Measurements from ENCODE around the gene KCNMA1. TPM values are rescaled to one million over a fixed set of nuclear protein-coding genes. Genes with fewer than 3 reads are reported as not detected.

Gene KCNMA1
- polyA plus RNA-seq, 1 donor from 2014 or later = 60.8 TPM

DNA sequence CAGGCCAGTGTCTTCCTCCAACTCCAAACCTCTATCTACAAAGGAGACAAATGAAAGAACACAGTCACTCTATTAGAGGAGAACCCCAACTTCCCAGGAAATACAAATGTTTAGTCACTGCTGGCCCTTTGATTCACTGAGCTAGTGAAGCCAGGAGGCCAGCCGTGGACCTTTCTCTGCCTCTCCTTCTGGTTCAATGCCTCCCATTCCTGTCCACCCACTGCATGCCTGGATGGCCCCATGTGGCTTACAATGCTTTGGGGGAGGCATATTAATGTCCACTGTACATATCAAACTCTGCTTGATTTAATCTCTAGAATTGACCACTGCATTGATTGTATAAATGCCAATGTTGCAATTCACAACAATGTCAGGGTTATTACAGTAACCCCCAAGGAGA is 687.3 kb downstream of the KCNMA1 start:
- no peak overlapping the region for H3K9ac ChIP-seq (ENCODE audit: low read length)
- no peak overlapping the region for H2AFZ ChIP-seq (ENCODE audit: low read depth, low read length)
- H3K9me3 ChIP-seq (ENCODE audit: low read length) = no peaks in the 10 kb centered on the region
- H3K9me2 ChIP-seq (ENCODE audit: insufficient read depth, low read length) = no peaks in the 10 kb centered on the region
- H4K20me1 ChIP-seq (ENCODE audit: insufficient read depth) = no peaks in the 10 kb centered on the region
- no peaks in the 10 kb centered on the region for H3K79me2 ChIP-seq (replicated peaks; ENCODE audit: insufficient read depth, low read length)
- no peak overlapping the region for H3K27ac ChIP-seq (ENCODE audit: low read length)
- H3F3A ChIP-seq (ENCODE audit: insufficient read depth, low read length, poor library complexity, severe bottlenecking) = peaks cover 4% of the 10 kb centered on the region
- H3K4me3 ChIP-seq (ENCODE audit: low read length) = no peak overlapping the region
- H3K36me3 ChIP-seq (ENCODE audit: insufficient read depth, low read length) = peaks cover 12% of the 10 kb centered on the region
- no peaks in the 10 kb centered on the region for H3K27me3 ChIP-seq (ENCODE audit: insufficient read depth, low read depth, low read length)
- TF ChIP-seq RAD21 (conservative IDR thresholded peaks at IDR 0.05) = no peak
- TF ChIP-seq, protein P1, sequence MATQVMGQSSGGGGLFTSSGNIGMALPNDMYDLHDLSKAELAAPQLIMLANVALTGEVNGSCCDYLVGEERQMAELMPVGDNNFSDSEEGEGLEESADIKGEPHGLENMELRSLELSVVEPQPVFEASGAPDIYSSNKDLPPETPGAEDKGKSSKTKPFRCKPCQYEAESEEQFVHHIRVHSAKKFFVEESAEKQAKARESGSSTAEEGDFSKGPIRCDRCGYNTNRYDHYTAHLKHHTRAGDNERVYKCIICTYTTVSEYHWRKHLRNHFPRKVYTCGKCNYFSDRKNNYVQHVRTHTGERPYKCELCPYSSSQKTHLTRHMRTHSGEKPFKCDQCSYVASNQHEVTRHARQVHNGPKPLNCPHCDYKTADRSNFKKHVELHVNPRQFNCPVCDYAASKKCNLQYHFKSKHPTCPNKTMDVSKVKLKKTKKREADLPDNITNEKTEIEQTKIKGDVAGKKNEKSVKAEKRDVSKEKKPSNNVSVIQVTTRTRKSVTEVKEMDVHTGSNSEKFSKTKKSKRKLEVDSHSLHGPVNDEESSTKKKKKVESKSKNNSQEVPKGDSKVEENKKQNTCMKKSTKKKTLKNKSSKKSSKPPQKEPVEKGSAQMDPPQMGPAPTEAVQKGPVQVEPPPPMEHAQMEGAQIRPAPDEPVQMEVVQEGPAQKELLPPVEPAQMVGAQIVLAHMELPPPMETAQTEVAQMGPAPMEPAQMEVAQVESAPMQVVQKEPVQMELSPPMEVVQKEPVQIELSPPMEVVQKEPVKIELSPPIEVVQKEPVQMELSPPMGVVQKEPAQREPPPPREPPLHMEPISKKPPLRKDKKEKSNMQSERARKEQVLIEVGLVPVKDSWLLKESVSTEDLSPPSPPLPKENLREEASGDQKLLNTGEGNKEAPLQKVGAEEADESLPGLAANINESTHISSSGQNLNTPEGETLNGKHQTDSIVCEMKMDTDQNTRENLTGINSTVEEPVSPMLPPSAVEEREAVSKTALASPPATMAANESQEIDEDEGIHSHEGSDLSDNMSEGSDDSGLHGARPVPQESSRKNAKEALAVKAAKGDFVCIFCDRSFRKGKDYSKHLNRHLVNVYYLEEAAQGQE (IDR thresholded peaks at IDR 0.05; ENCODE audit: borderline replicate concordance) = no peak
- TF ChIP-seq MXI1 (conservative IDR thresholded peaks at IDR 0.05; ENCODE audit: poor library complexity, severe bottlenecking) = no peak
- TF ChIP-seq EZH2 (IDR thresholded peaks at IDR 0.05; ENCODE audit: borderline replicate concordance, insufficient read depth, low read length, poor library complexity, severe bottlenecking) = no peak
- TF ChIP-seq SMC3 (conservative IDR thresholded peaks at IDR 0.05; ENCODE audit: poor library complexity) = no peak
- no peak for TF ChIP-seq EP300 (conservative IDR thresholded peaks at IDR 0.05; ENCODE audit: poor library complexity, severe bottlenecking)
- TF ChIP-seq, protein P2, sequence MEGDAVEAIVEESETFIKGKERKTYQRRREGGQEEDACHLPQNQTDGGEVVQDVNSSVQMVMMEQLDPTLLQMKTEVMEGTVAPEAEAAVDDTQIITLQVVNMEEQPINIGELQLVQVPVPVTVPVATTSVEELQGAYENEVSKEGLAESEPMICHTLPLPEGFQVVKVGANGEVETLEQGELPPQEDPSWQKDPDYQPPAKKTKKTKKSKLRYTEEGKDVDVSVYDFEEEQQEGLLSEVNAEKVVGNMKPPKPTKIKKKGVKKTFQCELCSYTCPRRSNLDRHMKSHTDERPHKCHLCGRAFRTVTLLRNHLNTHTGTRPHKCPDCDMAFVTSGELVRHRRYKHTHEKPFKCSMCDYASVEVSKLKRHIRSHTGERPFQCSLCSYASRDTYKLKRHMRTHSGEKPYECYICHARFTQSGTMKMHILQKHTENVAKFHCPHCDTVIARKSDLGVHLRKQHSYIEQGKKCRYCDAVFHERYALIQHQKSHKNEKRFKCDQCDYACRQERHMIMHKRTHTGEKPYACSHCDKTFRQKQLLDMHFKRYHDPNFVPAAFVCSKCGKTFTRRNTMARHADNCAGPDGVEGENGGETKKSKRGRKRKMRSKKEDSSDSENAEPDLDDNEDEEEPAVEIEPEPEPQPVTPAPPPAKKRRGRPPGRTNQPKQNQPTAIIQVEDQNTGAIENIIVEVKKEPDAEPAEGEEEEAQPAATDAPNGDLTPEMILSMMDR (IDR thresholded peaks at IDR 0.05; ENCODE audit: poor library complexity, severe bottlenecking) = no peak
- no peak for TF ChIP-seq TAF1 (IDR thresholded peaks at IDR 0.05; ENCODE audit: low read depth)
- no peak for TF ChIP-seq POLR2AphosphoS5 (IDR thresholded peaks at IDR 0.05)
- no peak overlapping the region for H3K4me2 ChIP-seq (ENCODE audit: low read length)

DNA sequence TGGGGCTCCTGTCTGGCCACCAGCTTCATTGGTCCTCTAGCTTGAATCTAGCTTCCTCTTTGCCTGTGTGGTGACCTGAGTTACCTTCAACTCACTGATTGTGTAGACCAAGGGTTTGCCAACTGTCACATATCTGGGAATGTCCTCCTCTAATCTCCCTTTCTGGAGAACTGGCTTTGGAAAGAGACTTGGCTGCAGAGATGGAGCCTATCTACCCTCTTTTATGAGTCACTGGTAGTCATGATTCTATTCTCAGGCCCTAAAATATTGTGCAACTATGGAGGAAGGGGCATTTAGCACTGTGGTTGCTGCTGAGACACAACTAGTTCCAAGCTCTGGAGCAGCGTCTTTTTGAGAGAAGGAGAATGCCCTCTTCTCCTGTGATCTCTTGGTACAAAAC is 691.3 kb downstream of the KCNMA1 start:
- no peaks in the 10 kb centered on the region for H3K9me2 ChIP-seq (ENCODE audit: insufficient read depth, low read length)
- H3K36me3 ChIP-seq (ENCODE audit: insufficient read depth, low read length) = peaks cover 12% of the 10 kb centered on the region
- TF ChIP-seq, protein P1 (IDR thresholded peaks at IDR 0.05; ENCODE audit: borderline replicate concordance) = no peak
- TF ChIP-seq RAD21 (conservative IDR thresholded peaks at IDR 0.05) (no peak), MXI1 (conservative IDR thresholded peaks at IDR 0.05; ENCODE audit: poor library complexity, severe bottlenecking) (no peak), SMC3 (conservative IDR thresholded peaks at IDR 0.05; ENCODE audit: poor library complexity) (no peak)
- TF ChIP-seq, protein P2 (IDR thresholded peaks at IDR 0.05; ENCODE audit: poor library complexity, severe bottlenecking) = no peak
- H4K20me1 ChIP-seq (ENCODE audit: insufficient read depth) = no peaks in the 10 kb centered on the region
- no peaks in the 10 kb centered on the region for H3K79me2 ChIP-seq (replicated peaks; ENCODE audit: insufficient read depth, low read length)
- H3K4me2 ChIP-seq (ENCODE audit: low read length) = no peak overlapping the region
- H3K9ac ChIP-seq (ENCODE audit: low read length) = no peak overlapping the region
- no peak overlapping the region for H3K27ac ChIP-seq (ENCODE audit: low read length)
- H3K27me3 ChIP-seq (ENCODE audit: insufficient read depth, low read depth, low read length) = no peaks in the 10 kb centered on the region
- H3F3A ChIP-seq (ENCODE audit: insufficient read depth, low read length, poor library complexity, severe bottlenecking) = peaks cover 4% of the 10 kb centered on the region
- H2AFZ ChIP-seq (ENCODE audit: low read depth, low read length) = no peak overlapping the region
- H3K9me3 ChIP-seq (ENCODE audit: low read length) = no peaks in the 10 kb centered on the region
- H3K4me3 ChIP-seq (ENCODE audit: low read length) = no peak overlapping the region

Data from neural cell (in vitro differentiated cells).